ENCODE measurements around the gene IQSEC3. TPM values are rescaled to one million over a fixed set of nuclear protein-coding genes. Genes with fewer than 3 reads are reported as not detected.
"Not testable (repeated sequence)": the region's sequence is repeated elsewhere in the genome, so short reads cannot be mapped to it uniquely, and the experiment has no call there.

Gene IQSEC3
- total RNA-seq, 1 experiment from 2014 or later = not detected

DNA sequence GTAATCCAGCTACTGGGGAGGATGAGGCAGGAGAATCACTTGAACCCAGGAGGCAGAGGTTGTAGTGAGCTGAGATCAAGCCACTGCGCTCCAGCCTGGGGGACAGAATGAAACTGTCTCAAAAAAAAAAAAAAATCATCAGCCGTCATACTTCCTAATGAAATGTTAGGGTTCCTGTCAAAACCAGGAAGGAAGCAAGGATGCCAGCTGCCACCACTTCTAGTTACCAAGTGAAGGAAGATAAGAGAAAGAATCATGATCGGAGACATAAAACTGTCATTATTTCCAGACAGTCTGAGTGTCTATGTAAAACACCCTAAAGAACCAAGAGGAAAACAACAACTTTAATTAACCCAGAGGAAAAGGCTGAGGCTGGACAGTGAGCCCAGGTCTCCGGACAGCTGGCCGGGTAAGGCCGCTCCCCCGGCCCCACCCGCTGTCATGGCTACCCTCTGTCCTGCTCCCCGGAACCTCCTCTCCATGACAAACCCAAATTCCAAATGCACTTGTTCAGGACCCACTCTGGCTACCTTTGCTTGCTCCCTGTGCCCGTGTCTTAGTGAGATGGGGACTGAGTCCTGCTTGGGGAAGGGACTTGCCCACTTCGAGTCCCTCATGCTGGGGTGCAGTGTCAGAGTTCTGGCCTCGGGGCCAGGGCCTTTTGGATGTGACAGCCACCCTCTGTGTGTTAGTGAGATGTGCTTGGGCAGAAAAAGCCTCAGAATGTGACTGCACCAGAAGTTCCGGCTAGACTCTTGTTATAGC, 118.4 kb downstream of the IQSEC3 start:
- ChIA-PET CTCF (no interaction called here), POLR2A (ENCODE audit: low non-redundant PET) (interaction anchor here (0.6 kb wide), 1 partner anchor 227 kb away, joined by 4 read pairs; no protein-coding TSS in a partner anchor)
- intact Hi-C loops (cut with micrococcal nuclease; ENCODE audit: unreplicated experiment) = no loop called here

DNA sequence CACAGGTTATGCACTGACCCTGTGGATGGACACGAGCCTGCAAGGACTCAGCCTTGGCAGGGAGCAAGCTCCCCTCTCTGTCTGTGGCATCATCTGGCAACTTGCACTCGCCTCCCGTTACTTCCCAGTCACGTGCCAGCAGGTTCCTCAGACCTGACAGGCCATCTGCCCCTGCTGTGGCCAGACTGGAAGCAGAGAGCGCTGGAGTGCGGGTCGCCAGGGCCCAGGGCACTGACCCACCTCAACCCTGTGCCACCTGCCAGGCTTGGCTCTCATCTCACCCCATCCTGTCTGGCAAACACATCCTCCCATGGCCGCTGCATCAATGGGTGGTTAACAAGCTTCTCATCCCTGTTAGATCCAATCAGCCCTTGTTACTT, 119.0 kb downstream of the IQSEC3 start:
- H3K4me3 ChIP-seq (ENCODE audit: low read depth, low read length, poor library complexity, severe bottlenecking) = no peak overlapping the region
- POLR2A ChIA-PET (ENCODE audit: low non-redundant PET) = no interaction called here
- no peaks in the 10 kb centered on the region for H3K36me3 ChIP-seq (ENCODE audit: insufficient read depth, low read length, poor library complexity, severe bottlenecking)
- H3K4me1 ChIP-seq (ENCODE audit: insufficient read depth, low read length, poor library complexity, severe bottlenecking) = no peaks in the 10 kb centered on the region
- intact Hi-C loops (cut with micrococcal nuclease; ENCODE audit: unreplicated experiment) = no loop called here
- CTCF ChIA-PET = no interaction called here
- DNase-seq (ENCODE audit: low spot score) = no peak
- no peaks in the 10 kb centered on the region for H3K9me3 ChIP-seq (ENCODE audit: low read depth, low read length, poor library complexity, severe bottlenecking)
- H3K27me3 ChIP-seq (replicated peaks; ENCODE audit: insufficient read depth, low read depth, low read length, poor library complexity) = no peaks in the 10 kb centered on the region
- no TSS peak for BruUV-seq (replicated peaks)
- no peak for TF ChIP-seq EZH2 (IDR thresholded peaks at IDR 0.05; ENCODE audit: borderline replicate concordance, low read depth, low read length, poor library complexity, severe bottlenecking)
- TF ChIP-seq, protein P1, sequence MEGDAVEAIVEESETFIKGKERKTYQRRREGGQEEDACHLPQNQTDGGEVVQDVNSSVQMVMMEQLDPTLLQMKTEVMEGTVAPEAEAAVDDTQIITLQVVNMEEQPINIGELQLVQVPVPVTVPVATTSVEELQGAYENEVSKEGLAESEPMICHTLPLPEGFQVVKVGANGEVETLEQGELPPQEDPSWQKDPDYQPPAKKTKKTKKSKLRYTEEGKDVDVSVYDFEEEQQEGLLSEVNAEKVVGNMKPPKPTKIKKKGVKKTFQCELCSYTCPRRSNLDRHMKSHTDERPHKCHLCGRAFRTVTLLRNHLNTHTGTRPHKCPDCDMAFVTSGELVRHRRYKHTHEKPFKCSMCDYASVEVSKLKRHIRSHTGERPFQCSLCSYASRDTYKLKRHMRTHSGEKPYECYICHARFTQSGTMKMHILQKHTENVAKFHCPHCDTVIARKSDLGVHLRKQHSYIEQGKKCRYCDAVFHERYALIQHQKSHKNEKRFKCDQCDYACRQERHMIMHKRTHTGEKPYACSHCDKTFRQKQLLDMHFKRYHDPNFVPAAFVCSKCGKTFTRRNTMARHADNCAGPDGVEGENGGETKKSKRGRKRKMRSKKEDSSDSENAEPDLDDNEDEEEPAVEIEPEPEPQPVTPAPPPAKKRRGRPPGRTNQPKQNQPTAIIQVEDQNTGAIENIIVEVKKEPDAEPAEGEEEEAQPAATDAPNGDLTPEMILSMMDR (conservative IDR thresholded peaks at IDR 0.05; ENCODE audit: low read depth, low read length) = no peak
- H3K27ac ChIP-seq (ENCODE audit: low read depth, low read length, poor library complexity, severe bottlenecking) = no peak overlapping the region

More for the DNA sequence above, 118.4 kb downstream of the IQSEC3 start:
- Histone ChIP-seq H3K9me3 (ENCODE audit: low read depth, low read length, poor library complexity, severe bottlenecking) (no peaks in the 10 kb centered on the region), H3K4me3 (ENCODE audit: low read depth, low read length, poor library complexity, severe bottlenecking) (no peak overlapping the region), H3K4me1 (ENCODE audit: insufficient read depth, low read length, poor library complexity, severe bottlenecking) (no peaks in the 10 kb centered on the region), H3K27me3 (replicated peaks; ENCODE audit: insufficient read depth, low read depth, low read length, poor library complexity) (no peaks in the 10 kb centered on the region), H3K36me3 (ENCODE audit: insufficient read depth, low read length, poor library complexity, severe bottlenecking) (no peaks in the 10 kb centered on the region), H3K27ac (ENCODE audit: low read depth, low read length, poor library complexity, severe bottlenecking) (no peak overlapping the region)
- no peak for TF ChIP-seq EZH2 (IDR thresholded peaks at IDR 0.05; ENCODE audit: borderline replicate concordance, low read depth, low read length, poor library complexity, severe bottlenecking)
- TF ChIP-seq, protein P1 (conservative IDR thresholded peaks at IDR 0.05; ENCODE audit: low read depth, low read length) = no peak
- no TSS peak for BruUV-seq (replicated peaks)
- no peak for DNase-seq (ENCODE audit: low spot score)

DNA sequence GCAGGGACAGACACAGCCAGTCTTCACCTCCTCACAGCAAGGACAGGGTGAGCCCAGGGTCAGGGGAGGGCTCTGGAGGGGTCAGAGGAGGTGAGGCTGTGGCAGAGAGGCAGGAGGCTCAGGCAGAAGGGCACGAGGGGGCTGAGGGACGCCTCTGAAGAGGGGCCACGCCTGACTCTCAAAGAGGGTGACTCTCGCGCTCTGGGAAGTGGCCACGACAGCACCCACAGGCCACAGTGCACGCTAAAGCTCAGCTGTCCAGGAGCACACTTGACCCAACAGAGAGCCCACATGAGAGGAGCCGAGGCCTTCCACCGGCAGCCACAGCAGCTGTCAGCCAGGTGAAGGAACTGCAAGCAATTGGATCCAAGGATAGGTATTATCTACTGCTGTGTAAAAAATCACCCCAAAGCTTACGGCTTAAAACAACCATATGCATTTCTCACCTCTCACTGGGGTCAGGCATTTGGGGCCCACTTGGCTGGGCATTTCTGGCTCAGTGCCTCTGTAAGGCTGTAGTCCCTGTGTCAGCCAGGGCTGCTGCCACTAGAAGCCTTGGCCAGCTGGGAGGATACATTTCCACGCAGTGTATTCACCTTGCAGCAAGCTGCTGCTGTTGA, 119.5 kb downstream of the IQSEC3 start:
- H3K9me3 ChIP-seq (ENCODE audit: low read depth, low read length, poor library complexity, severe bottlenecking) = no peaks in the 10 kb centered on the region
- CTCF ChIA-PET = no interaction called here
- no peak overlapping the region for H3K4me3 ChIP-seq (ENCODE audit: low read depth, low read length, poor library complexity, severe bottlenecking)
- no peak for DNase-seq (ENCODE audit: low spot score)
- TF ChIP-seq, protein P1 (conservative IDR thresholded peaks at IDR 0.05; ENCODE audit: low read depth, low read length) = no peak
- no peak for TF ChIP-seq EZH2 (IDR thresholded peaks at IDR 0.05; ENCODE audit: borderline replicate concordance, low read depth, low read length, poor library complexity, severe bottlenecking)
- H3K27me3 ChIP-seq (replicated peaks; ENCODE audit: insufficient read depth, low read depth, low read length, poor library complexity) = no peaks in the 10 kb centered on the region
- H3K4me1 ChIP-seq (ENCODE audit: insufficient read depth, low read length, poor library complexity, severe bottlenecking) = no peaks in the 10 kb centered on the region
- no peak overlapping the region for H3K27ac ChIP-seq (ENCODE audit: low read depth, low read length, poor library complexity, severe bottlenecking)
- POLR2A ChIA-PET (ENCODE audit: low non-redundant PET) = no interaction called here
- intact Hi-C loops (cut with micrococcal nuclease; ENCODE audit: unreplicated experiment) = no loop called here
- BruUV-seq (replicated peaks) = no TSS peak
- no peaks in the 10 kb centered on the region for H3K36me3 ChIP-seq (ENCODE audit: insufficient read depth, low read length, poor library complexity, severe bottlenecking)

DNA sequence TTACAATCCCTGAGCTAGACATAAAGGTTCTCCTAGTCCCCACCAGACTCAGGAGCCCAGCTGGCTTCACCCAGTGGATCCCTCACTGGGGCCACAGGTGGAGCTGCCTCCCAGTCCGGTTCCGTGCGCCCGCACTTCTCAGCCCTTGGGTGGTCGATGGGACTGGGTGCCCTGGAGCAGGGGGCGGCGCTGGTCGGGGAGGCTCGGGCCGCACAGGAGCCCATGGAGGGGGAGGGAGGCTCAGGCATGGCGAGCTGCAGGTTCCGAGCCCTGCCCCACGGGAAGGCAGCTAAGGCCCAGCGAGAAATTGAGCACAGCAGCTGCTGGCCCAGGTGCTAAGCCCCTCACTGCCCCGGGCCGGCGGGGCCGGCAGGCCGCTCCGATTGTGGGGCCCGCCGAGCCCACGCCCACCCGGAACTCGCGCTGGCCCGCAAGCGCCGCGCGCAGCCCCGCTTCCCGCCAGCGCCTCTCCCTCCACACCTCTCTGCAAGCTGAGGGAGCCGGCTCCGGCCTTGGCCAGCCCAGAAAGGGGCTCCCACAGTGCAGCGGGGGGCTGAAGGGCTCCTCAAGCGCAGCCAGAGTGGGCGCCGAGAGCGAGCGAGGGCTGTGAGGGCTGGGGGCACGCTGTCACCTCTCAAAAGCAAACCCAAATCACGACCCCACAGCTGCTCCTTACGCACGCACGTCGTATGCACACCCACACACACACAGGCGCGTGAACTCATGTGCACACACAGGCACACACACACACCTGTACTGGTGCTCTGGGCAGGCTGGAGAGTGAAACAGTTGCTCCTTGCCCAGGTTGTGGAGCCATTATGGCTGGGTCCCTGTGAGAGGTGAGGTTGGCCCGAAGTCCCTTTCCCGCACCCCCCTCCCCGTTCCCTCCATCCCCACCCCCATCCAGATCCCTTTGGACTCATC, 121.7 kb downstream of the IQSEC3 start:
- H3K4me1 ChIP-seq (ENCODE audit: insufficient read depth, low read length, poor library complexity, severe bottlenecking); POLR2A ChIA-PET (ENCODE audit: low non-redundant PET); H3K27ac ChIP-seq (ENCODE audit: low read depth, low read length, poor library complexity, severe bottlenecking); H3K9me3 ChIP-seq (ENCODE audit: low read depth, low read length, poor library complexity, severe bottlenecking); DNase-seq (ENCODE audit: low spot score); H3K36me3 ChIP-seq (ENCODE audit: insufficient read depth, low read length, poor library complexity, severe bottlenecking); intact Hi-C loops (cut with micrococcal nuclease; ENCODE audit: unreplicated experiment); BruUV-seq (replicated peaks); H3K27me3 ChIP-seq (replicated peaks; ENCODE audit: insufficient read depth, low read depth, low read length, poor library complexity): not testable (repeated sequence)
- CTCF ChIA-PET = interaction anchor here (0.7 kb wide), 1 partner anchor 367 kb away, joined by 5 read pairs; no protein-coding TSS in a partner anchor
- peak overlapping the region; percentile 44 for H3K4me3 ChIP-seq (ENCODE audit: low read depth, low read length, poor library complexity, severe bottlenecking)

Measured in A673 (cell line).